KMS-11 (cell line): ENCODE results near the gene SFRP2.

Experiments
- H2AFZ ChIP-seq: fragments of 200-600 bp; sonication (generic); 2 replicates; pipeline ENCODE4 v1.6.1; 2016; ENCODE audit warnings: antibody characterized with exemption, mixed run types, low read depth
- H3K27ac ChIP-seq: fragments of 200-600 bp; sonication (generic); 2 replicates; pipeline ENCODE4 v1.6.1; 2016; ENCODE audit warnings: mild to moderate bottlenecking, mixed run types
- H3K27me3 ChIP-seq: fragments of 200-600 bp; sonication (generic); 2 replicates; pipeline ENCODE4 v1.6.1; 2017; ENCODE audit warnings: mild to moderate bottlenecking, low read depth, mixed run types, moderate library complexity; ENCODE audit not compliant: insufficient read depth
- H3K36me3 ChIP-seq: fragments of 200-600 bp; sonication (generic); 2 replicates; pipeline ENCODE4 v1.6.1; 2017; ENCODE audit warnings: mild to moderate bottlenecking, mixed run types; ENCODE audit not compliant: insufficient read depth
- H3K4me1 ChIP-seq: fragments of 200-600 bp; sonication (generic); 2 replicates; pipeline ENCODE4 v1.6.1; 2016; ENCODE audit warnings: mild to moderate bottlenecking, low read depth, mixed run types; ENCODE audit not compliant: poor library complexity, severe bottlenecking
- H3K4me2 ChIP-seq: fragments of 200-600 bp; sonication (generic); 2 replicates; pipeline ENCODE4 v1.7.0; 2016; ENCODE audit warnings: mild to moderate bottlenecking, mixed run types
- H3K4me3 ChIP-seq: fragments of 200-600 bp; sonication (generic); IDR thresholded peaks from 2 replicates; pipeline ENCODE4 v1.6.1; 2017; ENCODE audit warnings: low read depth, low read length, mixed read lengths; ENCODE audit not compliant: insufficient read depth
- H3K79me2 ChIP-seq: fragments of 200-600 bp; sonication (generic); 2 replicates; pipeline ENCODE4 v1.6.1; 2016; ENCODE audit warnings: low read depth, mixed run types; ENCODE audit not compliant: insufficient read depth
- H3K9ac ChIP-seq: fragments of 200-600 bp; sonication (generic); 2 replicates; pipeline ENCODE4 v1.6.1; 2016; ENCODE audit warnings: mild to moderate bottlenecking, mixed run types
- H4K20me1 ChIP-seq: fragments of 200-600 bp; sonication (generic); 2 replicates; pipeline ENCODE4 v1.6.1; 2016; ENCODE audit warnings: mild to moderate bottlenecking, mixed run types; ENCODE audit not compliant: insufficient read depth
- TF ChIP-seq, protein P1 (sequence below): fragments of 200-600 bp; sonication (generic); conservative IDR thresholded peaks from 2 replicates; pipeline ENCODE4 v1.6.1; 2017; ENCODE audit warnings: low read depth, mild to moderate bottlenecking, antibody characterized with exemption, low read length, moderate library complexity, mixed read lengths

SFRP2 gene

DNA sequence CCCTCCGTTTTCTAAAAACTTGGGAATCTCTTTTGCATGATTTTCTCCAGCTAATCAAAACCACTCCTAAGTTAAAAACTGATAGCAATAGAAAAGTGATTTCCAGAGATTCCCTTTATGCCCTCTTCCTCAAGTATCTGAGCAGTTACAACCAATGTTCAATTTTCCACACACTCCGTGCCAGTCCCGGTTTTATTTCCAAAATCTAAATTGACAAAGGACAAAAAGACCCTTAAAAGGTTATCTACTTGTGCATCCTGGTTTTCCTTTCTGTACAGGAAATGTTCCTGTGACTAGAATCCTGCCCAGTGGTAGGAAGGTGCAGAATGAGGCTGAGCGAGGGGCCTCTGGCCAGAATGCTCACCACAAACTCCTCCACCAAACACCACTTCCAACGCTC, 1.3 kb downstream of the SFRP2 start:
- Histone ChIP-seq H3K9ac (no peak overlapping the region), H2AFZ (no peak overlapping the region), H3K4me3 (no peak overlapping the region), H3K4me1 (no peaks in the 10 kb centered on the region), H4K20me1 (no peaks in the 10 kb centered on the region), H3K36me3 (no peaks in the 10 kb centered on the region), H3K79me2 (no peaks in the 10 kb centered on the region), H3K27me3 (no peaks in the 10 kb centered on the region), H3K4me2 (no peak overlapping the region), H3K27ac (no peak overlapping the region)
- TF ChIP-seq, protein P1, sequence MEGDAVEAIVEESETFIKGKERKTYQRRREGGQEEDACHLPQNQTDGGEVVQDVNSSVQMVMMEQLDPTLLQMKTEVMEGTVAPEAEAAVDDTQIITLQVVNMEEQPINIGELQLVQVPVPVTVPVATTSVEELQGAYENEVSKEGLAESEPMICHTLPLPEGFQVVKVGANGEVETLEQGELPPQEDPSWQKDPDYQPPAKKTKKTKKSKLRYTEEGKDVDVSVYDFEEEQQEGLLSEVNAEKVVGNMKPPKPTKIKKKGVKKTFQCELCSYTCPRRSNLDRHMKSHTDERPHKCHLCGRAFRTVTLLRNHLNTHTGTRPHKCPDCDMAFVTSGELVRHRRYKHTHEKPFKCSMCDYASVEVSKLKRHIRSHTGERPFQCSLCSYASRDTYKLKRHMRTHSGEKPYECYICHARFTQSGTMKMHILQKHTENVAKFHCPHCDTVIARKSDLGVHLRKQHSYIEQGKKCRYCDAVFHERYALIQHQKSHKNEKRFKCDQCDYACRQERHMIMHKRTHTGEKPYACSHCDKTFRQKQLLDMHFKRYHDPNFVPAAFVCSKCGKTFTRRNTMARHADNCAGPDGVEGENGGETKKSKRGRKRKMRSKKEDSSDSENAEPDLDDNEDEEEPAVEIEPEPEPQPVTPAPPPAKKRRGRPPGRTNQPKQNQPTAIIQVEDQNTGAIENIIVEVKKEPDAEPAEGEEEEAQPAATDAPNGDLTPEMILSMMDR: no peak

DNA sequence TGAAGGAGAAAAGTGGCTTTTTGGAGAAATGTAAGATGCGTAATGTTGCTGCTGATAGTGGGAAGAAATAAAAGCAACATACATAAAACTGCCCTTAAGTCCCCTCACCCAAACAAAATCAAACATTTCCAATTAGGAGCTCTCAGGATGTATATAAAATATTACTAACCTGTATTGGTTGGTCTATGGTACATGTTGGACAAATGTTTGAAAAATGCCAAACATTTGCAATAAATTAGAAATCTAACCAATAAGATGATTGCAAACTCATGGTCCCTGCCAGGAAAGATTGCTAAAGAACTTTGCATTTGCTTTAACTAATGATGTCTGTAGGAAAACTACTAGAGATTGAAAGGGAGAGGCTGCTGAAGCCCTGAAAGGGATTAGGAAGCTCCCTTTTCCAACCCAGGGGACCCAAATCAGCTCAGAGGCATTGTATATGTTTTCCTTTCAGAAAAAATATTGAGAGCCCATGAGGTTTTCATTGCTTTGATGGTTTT, 1.8 kb downstream of the SFRP2 start:
- Histone ChIP-seq H3K4me2 (no peak overlapping the region), H3K36me3 (no peaks in the 10 kb centered on the region), H3K4me1 (no peaks in the 10 kb centered on the region), H3K79me2 (no peaks in the 10 kb centered on the region), H2AFZ (no peak overlapping the region), H3K9ac (no peak overlapping the region), H3K4me3 (no peak overlapping the region), H3K27me3 (no peaks in the 10 kb centered on the region), H3K27ac (no peak overlapping the region), H4K20me1 (no peaks in the 10 kb centered on the region)
- TF ChIP-seq, protein P1: no peak

DNA sequence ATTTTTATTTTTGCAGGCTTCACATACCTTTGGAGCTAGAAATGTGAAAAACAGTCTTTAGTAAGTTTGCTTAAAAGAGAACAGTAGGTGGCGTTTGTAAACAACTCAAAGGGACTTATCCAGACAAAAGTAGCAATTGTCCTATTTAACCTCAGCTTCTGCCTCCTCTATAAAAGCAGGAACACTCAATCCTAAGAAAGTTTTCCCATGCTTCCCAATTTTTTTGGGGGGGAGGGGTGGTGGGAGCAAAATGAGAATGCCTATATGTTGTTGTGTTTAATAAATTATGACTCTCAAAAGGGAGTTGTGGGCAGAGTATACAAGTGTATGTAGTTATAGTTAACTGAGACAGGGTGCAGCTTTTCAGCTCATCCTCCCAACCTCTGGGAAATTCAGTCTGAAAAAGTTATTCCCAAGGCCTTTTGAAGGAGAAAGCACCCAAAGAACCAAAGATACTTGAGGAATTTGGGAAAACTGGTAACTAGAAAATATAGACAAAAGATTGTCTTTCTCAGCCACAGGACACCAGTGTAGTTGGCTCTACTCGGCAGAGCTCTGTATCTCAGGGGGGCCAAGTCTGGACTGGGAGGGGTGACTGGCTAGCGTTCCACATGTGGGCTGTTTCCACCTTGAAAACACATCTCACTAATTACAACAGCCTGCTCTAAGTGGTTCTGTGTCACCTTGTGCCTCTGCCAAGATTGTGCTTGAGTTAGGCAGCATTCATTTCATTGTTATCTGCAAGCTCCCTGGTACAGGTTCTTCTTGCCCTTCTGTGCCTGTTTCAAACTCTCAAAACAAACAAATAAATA, 2.8 kb downstream of the SFRP2 start:
- Histone ChIP-seq H3K36me3 (no peaks in the 10 kb centered on the region), H3K4me3 (no peak overlapping the region), H3K4me1 (no peaks in the 10 kb centered on the region), H3K4me2 (no peak overlapping the region), H3K79me2 (no peaks in the 10 kb centered on the region), H2AFZ (no peak overlapping the region), H3K27ac (no peak overlapping the region), H3K27me3 (no peaks in the 10 kb centered on the region), H3K9ac (no peak overlapping the region), H4K20me1 (no peaks in the 10 kb centered on the region)
- TF ChIP-seq, protein P1: peak; percentile 71

DNA sequence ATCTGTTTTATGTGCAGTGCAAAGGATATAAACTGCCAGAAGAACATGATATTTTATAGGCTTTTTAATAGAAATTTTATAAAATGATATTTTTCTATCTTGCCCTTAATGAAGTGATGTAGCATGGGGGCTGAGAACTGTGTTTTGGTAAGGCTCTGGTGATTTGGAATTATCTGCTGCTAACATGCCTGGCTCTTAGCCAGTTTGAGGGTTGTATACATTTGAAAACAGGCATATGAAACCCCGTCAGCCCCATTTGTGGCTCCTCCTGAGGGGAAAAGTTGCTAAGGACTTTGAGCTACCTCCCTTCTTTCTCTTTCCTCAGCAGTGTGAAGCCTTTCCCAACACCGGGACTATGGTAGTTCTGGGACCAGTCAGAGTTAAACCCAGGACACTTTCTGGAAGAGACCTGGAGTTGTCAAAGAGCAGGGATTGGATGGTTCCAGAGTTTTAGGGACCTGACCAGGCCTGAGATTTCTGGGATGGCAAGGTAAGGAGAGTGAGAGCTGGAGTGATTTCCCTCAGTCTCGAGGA, 4.7 kb downstream of the SFRP2 start:
- no peak overlapping the region for H3K4me2 ChIP-seq
- H3K27me3 ChIP-seq: no peaks in the 10 kb centered on the region
- TF ChIP-seq, protein P1: no peak
- H4K20me1 ChIP-seq: no peaks in the 10 kb centered on the region
- no peak overlapping the region for H3K27ac ChIP-seq
- H3K4me3 ChIP-seq: no peak overlapping the region
- H3K36me3 ChIP-seq: no peaks in the 10 kb centered on the region
- no peak overlapping the region for H2AFZ ChIP-seq
- H3K79me2 ChIP-seq: no peaks in the 10 kb centered on the region
- H3K9ac ChIP-seq: no peak overlapping the region
- no peaks in the 10 kb centered on the region for H3K4me1 ChIP-seq
